ENCODE measurements around the gene DSG4. TPM values are rescaled to one million over a fixed set of nuclear protein-coding genes. Genes with fewer than 3 reads are reported as not detected.

The DSG4 gene
- total and polyA plus RNA-seq, 8 donors = not detected

GRCh38 chr18:31426871-31427406 is 50.4 kb downstream of the DSG4 start:
- H3K9me3 ChIP-seq = no peaks in the 10 kb centered on the region
- no peak overlapping the region for H3K27ac ChIP-seq
- no peak overlapping the region for H3K4me3 ChIP-seq
- no peaks in the 10 kb centered on the region for H3K36me3 ChIP-seq
- H3K27me3 ChIP-seq = no peaks in the 10 kb centered on the region
- no peaks in the 10 kb centered on the region for H3K4me1 ChIP-seq
- ATAC-seq (no peak), DNase-seq (no peak)
- intact Hi-C loops (cut with DNase I) = no loop called here
- TF ChIP-seq, protein P1, sequence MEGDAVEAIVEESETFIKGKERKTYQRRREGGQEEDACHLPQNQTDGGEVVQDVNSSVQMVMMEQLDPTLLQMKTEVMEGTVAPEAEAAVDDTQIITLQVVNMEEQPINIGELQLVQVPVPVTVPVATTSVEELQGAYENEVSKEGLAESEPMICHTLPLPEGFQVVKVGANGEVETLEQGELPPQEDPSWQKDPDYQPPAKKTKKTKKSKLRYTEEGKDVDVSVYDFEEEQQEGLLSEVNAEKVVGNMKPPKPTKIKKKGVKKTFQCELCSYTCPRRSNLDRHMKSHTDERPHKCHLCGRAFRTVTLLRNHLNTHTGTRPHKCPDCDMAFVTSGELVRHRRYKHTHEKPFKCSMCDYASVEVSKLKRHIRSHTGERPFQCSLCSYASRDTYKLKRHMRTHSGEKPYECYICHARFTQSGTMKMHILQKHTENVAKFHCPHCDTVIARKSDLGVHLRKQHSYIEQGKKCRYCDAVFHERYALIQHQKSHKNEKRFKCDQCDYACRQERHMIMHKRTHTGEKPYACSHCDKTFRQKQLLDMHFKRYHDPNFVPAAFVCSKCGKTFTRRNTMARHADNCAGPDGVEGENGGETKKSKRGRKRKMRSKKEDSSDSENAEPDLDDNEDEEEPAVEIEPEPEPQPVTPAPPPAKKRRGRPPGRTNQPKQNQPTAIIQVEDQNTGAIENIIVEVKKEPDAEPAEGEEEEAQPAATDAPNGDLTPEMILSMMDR (IDR thresholded peaks at IDR 0.05) = no peak

DNA sequence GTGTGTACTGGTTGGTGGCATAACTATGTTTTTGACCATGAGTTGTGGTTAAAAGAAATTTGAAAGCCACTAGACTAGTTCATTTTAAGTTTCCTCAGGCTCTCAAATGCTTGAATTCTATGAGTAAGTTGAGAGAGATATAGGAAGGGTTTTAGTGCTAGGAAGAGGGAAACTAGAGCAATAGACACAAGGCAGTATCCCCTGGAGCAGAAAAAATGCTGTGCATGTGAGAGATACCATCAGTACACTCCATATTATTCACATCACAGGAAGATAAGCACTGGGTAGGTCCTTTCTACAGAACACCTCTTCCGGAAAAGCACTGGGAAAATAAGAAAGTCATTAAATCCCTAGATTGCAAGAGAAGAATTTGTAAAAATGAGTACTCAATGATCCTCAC is 51.6 kb downstream of the DSG4 start:
- H3K27ac ChIP-seq = no peak overlapping the region
- H3K4me3 ChIP-seq = no peak overlapping the region
- intact Hi-C loops (cut with DNase I) = no loop called here
- H3K27me3 ChIP-seq = no peaks in the 10 kb centered on the region
- H3K9me3 ChIP-seq = no peaks in the 10 kb centered on the region
- no peaks in the 10 kb centered on the region for H3K36me3 ChIP-seq
- TF ChIP-seq, protein P1 (IDR thresholded peaks at IDR 0.05) = no peak
- DNase-seq (no peak), ATAC-seq (no peak)
- H3K4me1 ChIP-seq = no peaks in the 10 kb centered on the region

DNA sequence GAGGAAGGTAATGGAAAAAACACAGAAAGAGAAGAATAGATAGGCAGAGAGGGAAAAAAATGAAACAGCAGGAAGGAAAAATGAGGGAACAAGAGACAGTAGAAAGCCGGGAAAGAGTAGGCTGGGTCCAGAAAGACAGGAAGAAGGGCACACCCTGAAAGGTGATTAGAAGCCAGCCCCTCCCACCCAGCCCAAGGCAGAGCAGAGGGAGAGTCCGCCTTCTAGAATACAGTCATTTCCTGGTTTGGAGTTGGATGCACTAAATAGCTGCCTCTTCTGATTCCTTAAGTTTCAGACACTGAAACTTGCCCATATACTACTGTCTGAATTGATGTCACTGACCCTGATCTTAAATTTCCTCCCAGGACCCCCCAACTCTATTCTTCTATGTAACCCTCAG is 53.0 kb downstream of the DSG4 start:
- no peaks in the 10 kb centered on the region for H3K9me3 ChIP-seq
- no peaks in the 10 kb centered on the region for H3K4me1 ChIP-seq
- ATAC-seq = no peak
- no peaks in the 10 kb centered on the region for H3K27me3 ChIP-seq
- H3K4me3 ChIP-seq = no peak overlapping the region
- TF ChIP-seq, protein P1 (IDR thresholded peaks at IDR 0.05) = no peak
- no peak overlapping the region for H3K27ac ChIP-seq
- intact Hi-C loops (cut with DNase I) = no loop called here
- no peak for DNase-seq
- H3K36me3 ChIP-seq = no peaks in the 10 kb centered on the region

GRCh38 chr18:31430072-31430471 is 53.5 kb downstream of the DSG4 start:
- ATAC-seq (no peak), DNase-seq (no peak)
- no peak overlapping the region for H3K27ac ChIP-seq
- intact Hi-C loops (cut with DNase I) = no loop called here
- H3K4me3 ChIP-seq = no peak overlapping the region
- TF ChIP-seq, protein P1 (IDR thresholded peaks at IDR 0.05) = no peak
- no peaks in the 10 kb centered on the region for H3K4me1 ChIP-seq
- H3K27me3 ChIP-seq = no peaks in the 10 kb centered on the region
- no peaks in the 10 kb centered on the region for H3K36me3 ChIP-seq
- H3K9me3 ChIP-seq = no peaks in the 10 kb centered on the region

GRCh38 chr18:31430554-31430953 is 54.0 kb downstream of the DSG4 start:
- DNase-seq (no peak), ATAC-seq (no peak)
- Histone ChIP-seq H3K27ac (no peak overlapping the region), H3K4me3 (no peak overlapping the region), H3K4me1 (no peaks in the 10 kb centered on the region), H3K9me3 (no peaks in the 10 kb centered on the region), H3K36me3 (no peaks in the 10 kb centered on the region), H3K27me3 (no peaks in the 10 kb centered on the region)
- intact Hi-C loops (cut with DNase I) = no loop called here
- TF ChIP-seq, protein P1 (IDR thresholded peaks at IDR 0.05) = no peak
